GM19099 (cell line): ENCODE data around the gene LEKR1.

Experiments used
- POLR2A ChIP-seq: IDR thresholded peaks from 3 replicates; pipeline ENCODE4 v1.6.1; 2011; ENCODE audit warnings: low read depth; ENCODE audit not compliant: insufficient read length; ENCODE audit errors: extremely low read depth

Gene LEKR1

DNA sequence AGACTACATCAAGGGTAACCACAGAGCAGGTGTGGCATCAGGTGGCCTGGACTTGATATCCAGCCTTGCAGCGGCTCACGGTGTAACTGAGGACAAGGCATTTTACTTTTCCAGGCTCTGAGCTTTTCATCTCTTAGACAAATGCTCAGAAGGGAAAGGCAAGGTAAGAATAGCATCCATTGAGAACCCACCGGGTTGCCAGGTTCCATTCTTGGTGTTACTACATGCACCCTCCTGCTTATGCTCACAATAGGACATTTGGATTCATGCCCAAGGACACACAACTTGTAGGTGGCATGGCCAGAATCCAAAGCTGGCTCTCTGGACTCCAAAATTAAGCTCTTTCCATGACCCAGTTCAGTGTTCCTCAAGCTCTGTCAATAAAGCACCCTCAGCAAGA is 248.3 kb downstream of the LEKR1 start:
- no peak for TF ChIP-seq POLR2A

DNA sequence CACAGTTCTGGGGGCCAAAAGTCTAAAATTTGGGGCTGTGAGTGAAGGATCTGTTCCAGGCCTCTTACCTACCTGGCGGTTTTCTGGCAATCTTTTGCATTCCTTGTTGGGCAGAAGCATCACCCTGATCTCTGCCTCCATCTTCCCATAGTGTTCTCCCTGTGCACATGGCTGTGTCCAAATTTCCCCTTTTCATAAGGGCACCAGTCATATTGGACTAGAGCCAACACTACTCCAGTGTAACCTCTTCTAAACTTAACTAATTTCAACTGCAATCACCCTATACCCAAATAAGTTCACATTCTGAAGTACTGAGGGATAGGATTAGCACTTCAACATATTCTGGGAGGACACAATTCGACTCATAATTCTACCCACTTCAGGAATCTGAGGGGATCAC is 248.8 kb downstream of the LEKR1 start:
- no peak for TF ChIP-seq POLR2A

DNA sequence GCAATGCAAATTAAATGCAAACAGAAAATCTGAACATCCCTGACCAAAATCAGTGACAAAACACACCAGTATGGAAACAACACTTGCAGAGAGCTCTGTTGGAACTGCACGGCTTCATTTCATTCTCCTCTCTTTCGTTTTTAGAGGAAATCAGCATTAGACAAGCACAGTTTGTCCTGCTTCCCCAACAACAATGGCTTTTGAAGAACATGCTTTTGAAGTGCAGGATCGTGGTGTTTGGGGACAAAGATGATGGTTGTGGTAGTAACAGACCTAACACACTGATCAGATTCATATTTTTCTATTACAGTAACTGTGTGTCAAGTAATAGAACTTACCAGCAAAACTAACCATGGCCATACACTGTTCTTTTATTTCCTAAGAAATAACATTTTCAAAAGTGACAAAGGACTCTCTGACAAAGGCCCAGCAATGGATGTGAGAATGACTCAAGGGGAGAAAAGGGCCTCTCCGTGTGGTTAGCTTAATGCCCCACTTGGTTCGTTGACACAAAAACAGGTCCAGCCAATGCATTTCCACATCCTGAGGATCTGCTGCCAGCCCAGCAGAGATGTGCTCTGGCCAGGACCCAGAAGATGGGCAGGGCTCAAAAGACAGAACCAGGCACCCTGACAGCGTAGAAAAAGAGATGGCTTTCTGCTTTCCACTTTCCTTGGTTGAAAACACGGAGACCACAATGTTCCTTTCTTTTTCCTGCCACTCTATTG is 249.7 kb downstream of the LEKR1 start:
- no peak for TF ChIP-seq POLR2A

DNA sequence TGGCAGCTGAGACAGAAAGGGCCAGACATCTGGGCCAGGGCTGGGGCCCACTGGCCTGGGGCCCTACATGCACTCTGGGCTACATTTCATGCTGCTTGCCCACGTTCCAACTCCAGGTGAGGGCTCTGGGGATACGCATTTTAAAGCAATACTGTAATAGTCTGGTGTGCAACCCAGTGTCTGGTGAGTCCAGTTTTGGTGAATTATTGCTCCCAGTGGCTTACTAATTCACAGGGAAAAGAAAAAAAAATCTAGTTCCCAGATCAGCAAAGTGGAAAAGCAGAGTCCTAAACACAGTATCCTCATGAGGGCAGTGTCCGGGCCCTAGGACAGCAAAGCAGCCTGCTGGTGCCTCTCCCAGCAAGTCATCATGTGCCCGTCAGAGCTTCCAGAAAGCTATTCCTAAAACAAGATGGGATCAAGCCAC is 251.4 kb downstream of the LEKR1 start:
- no peak for TF ChIP-seq POLR2A

DNA sequence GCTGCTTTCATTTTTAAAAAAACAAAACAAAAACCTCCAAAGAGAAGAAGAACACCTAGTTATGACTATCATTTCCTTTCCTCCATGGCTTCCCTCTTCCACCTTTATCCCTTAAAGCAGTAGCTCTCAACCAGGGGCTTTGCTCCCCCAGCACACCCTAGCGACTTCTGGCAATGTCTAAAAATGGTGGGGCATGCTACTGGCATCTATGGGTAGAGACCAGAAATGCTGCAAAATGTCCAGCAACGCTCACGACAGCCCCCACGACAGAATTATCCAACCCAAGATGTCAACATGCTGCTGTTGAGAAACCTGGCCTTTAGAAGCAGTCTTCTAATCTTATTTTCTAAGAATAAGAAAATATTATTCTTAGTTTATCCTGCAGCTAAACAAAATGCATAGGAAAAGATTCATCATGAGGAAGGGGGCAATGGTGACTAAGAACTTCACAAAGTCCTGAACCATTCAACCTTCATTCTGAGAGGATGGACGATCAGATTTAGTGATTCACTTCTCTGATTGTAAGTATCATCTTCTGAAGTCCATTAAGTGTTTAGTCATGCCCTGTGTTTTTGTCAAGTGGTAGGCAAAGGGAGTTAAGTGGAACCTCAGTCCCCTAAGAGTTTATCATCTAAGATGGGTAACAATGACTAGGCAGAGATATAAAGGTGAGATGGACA is 252.1 kb downstream of the LEKR1 start:
- no peak for TF ChIP-seq POLR2A

DNA sequence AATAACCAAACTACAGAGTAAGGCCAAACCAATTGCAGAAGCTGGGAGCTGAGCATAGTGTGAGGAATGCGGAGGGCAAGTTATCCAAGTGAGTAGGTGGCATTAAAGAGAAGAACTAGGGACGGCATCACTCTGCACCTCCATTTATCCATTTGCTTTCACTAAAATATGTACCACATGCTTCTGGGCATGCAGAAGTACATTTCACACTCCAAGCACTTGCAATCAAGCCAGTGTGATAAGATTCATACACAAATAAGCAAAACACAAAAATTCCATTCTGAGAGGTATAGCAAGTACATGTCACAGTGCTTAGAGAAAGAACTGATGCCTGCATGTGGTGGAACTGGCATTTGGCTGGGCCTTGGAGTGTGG is 252.6 kb downstream of the LEKR1 start:
- TF ChIP-seq POLR2A, result no peak

DNA sequence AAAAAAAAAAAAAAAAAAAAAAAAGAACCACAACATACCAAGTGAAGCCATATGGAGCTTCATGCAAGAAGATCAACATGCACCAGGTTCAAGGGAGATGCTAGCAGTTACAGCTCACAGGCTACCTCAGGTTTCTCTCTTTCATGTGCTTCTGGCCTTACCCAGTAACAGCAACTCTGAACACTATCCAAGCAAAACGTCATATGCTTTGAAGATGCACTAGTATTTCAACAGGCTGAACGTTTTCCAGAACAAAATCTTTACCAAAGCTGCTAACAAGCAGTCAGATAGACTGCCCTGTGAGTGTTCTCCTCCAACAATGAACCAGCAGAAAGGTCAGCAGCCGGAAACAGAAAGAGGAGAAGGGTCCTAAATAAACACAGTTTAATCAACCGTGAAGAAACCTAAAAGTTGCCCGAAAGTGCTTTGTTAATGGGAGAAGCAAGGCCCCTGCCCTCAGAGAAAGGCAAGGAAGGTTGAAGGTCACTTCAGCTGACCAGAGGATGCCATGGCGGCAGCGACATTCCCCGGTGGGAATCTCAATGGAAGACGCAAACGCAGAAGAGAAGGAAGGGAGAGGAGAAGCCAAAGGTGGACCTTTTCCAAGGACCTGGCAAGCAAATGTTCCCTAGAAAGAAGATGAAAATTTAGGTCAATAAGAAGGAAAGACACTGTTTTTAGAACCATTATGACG is 253.7 kb downstream of the LEKR1 start:
- no peak for TF ChIP-seq POLR2A

DNA sequence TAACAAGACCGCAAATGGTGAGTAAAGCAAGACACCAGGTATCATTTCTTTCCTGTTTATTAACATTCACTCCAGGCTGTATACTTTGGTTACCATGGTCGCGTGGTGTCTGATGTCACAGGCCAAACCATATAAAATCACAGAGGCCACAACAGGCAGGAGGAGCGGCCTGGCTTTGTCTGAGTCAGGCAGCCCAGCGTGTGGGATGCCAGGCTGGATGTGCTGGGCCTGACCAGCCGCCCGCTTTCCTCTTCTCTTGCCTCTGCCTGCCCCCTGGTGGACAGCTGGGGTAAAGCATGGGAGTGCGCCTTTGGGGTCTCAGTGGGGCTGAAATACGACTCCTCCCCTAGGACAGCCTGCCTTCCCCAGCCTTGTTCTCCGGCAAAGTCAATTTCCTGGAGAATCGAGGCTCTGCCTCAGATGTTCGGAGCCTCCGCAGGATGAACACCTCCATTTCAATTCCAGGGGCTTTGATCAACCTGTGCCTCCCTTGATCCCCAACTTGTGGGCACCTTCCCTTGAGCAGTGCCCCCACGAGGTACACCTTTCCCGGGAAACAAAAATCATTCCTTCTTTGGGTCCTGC is 255.6 kb downstream of the LEKR1 start:
- TF ChIP-seq POLR2A, result no peak

DNA sequence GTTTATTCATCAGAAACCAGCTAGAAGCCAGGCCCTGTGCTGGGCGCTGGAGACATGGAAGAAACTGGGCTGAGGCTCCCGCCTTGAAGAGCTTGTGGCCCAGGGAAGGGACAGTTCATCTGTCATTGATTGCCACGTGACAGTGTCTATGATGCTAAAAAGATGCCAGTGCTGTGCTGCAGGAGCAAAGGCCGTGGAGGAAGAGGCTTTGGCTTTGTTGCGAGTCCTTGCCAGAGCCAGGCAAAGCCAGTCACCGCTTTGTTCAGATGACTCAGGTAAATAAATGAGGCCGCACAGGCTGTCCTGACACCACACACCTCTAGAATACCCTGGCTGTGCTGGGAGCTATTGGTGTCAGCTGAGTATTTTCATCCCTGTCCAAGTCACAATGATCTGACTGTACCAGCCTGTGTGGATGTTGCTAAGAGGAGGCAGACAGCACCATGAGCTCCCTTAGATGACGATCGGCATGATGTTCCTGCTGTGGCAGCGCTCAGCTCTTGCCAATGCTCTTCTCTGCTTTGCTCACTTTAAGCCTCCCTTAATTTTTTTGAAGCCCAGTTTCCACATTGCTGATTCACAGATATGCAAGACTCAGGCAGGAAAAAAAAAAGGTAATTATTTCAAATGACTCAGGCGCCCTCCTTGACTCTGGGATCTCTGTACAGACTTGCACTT is 256.3 kb downstream of the LEKR1 start:
- TF ChIP-seq POLR2A, result no peak

DNA sequence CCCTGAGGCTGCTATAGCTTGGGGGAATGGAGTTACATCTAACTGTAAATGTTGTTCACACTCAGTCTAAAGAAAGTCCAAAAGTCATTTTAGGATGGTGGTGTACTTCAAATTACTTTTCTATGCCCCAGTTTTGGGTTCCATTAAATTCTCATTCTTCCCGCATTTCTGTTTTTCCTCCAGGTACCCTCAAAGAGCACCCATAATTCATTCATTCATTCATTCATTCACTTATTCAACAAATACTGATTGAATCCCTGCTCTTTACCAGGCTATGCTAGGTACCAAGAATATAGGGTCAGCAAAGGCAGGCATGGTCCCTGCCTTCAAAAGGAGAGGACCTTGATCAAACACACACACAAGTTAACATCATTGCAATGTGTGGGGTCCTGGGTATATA is 257.7 kb downstream of the LEKR1 start:
- TF ChIP-seq POLR2A, result no peak

DNA sequence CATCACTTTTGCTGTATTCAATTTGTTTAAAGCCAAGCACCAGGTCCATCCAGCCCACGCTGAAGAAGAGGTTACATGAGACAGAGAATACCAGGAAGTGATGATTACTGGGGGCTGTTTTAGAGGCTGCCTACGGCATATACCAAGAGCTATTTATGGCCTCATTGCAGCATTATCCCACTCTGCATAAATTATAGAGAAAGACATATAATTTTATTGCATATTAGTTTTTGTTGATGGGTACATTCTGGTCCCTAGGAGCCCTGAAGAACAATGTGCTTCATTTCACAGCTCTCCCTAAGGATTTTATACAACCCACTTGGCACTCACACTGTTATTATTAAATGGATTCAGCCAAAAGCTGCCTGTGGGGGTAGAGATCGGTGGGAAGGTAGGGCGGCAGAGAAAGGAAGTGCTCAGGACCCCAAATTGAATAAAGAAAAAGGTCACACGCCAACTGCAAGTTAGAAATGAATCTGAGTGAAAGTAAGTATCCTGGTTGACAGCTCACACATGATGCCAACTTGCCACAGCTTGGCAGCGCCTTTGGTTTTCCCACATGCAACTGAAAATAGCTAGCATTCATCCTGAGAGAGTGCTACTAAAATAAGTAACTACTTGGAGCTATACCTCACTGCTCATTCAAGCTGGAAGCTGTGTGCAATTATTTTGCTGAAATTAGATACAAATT is 260.1 kb downstream of the LEKR1 start:
- no peak for TF ChIP-seq POLR2A

DNA sequence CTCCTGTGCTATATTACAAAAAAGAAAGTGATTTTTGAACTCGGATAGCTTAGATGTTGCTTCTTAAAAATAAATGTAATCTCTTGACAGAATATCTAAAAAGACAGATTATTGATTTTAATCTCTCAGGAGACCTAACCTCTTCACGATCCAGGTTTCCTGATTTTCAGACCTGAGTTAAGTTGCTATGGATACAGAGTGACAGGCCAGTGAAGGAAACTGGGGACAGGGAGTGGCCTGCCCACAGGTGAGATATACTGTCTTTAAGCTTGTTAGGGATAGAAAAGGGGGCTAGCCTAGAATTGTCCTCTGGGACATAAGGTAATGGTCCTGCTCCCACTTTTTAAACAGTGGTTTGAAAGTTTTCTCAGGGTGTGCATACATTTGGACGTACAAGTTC is 260.6 kb downstream of the LEKR1 start:
- TF ChIP-seq POLR2A, result no peak

DNA sequence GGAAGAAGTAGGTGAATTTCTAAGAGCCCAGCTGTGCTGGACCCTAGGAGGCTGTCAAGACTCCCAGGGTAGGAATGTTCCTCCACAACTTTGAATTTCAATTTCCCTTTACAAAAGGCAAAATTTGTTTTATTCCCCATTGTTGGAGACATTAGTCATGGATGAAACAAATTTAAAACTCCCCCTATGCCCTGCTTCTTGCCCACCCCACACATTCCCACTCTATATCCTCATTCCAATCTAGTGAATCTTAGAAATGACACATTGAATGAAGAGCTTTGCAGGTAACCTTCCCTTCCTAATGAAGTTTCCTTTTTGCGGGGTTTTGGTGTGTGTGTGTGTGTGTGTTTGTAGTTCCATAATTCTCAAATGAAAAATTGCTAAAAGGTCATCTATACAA is 261.2 kb downstream of the LEKR1 start:
- no peak for TF ChIP-seq POLR2A

DNA sequence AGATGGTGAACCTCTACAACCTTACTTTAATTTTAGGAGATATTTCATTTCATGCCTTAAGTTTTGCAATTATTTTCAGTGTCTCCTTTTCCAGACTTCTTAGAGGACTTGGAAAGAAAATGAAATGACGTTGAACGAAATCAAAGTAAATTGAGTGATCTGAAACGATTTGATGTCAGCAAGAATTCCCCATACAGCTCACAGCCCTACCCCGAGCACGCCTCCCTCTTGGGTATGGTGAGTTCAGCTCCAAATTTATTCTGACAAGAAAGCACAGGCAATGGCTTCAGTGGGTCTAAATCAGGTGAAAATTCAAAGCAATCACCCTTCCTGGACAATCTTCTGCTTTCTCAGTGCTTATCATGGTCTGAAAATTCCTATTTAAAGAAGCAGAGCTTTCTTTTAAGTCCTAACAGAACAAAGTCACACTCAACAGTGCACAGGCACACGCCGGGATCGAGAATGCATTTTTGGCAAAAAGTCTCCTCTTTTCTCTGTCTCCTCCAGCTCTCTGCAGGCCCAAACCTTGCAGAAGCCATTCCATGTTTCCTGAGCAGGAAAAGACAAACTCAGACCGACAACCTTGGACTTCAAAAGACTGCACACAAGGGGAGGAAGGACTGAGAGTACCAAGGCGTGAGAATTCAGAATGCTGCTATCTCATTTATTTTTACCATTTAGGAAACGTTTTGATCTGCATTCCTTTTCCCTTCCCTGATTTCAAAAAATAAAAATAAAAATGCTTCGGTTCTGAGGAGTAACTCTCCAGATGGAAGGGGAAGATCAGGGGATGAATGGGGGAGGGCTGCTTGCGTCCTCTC is 261.8 kb downstream of the LEKR1 start:
- no peak for TF ChIP-seq POLR2A
